PC-9 (cell line): ENCODE data around the gene DNAH14. TPM values are rescaled to one million over a fixed set of nuclear protein-coding genes. Genes with fewer than 3 reads are reported as not detected.
"Not testable (repeated sequence)": the region's sequence is repeated elsewhere in the genome, so short reads cannot be mapped to it uniquely, and the experiment has no call there.

Experiments
- BruUV-seq: library from RNA; stranded (reverse); fragments of 400-500 nt; replicated peaks from 2 replicates; lab custom pipeline; 2021; lab: Mats Ljungman, UMichigan
- CTCF ChIA-PET: fragments of 300-600 bp; sonication (Branson Sonifier 250); formaldehyde crosslinking; loops from one replicate; lab custom pipeline; 2022; ENCODE audit warnings: antibody characterized with exemption; lab: Charles Lee
- POLR2A ChIA-PET: fragments of 300-600 bp; sonication (Branson Sonifier 250); formaldehyde crosslinking; loops from one replicate; lab custom pipeline; 2022; ENCODE audit warnings: antibody characterized with exemption; ENCODE audit not compliant: unreplicated experiment; lab: Charles Lee
- DNase-seq, 2 experiments: peaks; one replicate each; pipeline versions ENCODE4 v3.0.0 to v3.0.0-alpha.2; 2015 to 2022; ENCODE audit warnings: mixed read lengths in 1 of 2
- H2AFZ ChIP-seq: fragments of 200-600 bp; sonication (generic); 2 replicates; pipeline ENCODE4 v1.8.1; 2017; ENCODE audit warnings: antibody characterized with exemption
- H3F3A ChIP-seq: fragments of 200-600 bp; sonication (generic); 2 replicates; pipeline ENCODE4 v1.8.1; 2017; ENCODE audit warnings: antibody characterized with exemption, mild to moderate bottlenecking, low read depth; ENCODE audit not compliant: insufficient read depth
- H3K27ac ChIP-seq: fragments of 200-600 bp; sonication (generic); 2 replicates; pipeline ENCODE4 v1.6.1; 2016; ENCODE audit warnings: mixed run types
- H3K27me3 ChIP-seq: fragments of 200-600 bp; sonication (generic); 2 replicates; pipeline ENCODE4 v1.6.1; 2016; ENCODE audit warnings: low read depth, mixed run types; ENCODE audit not compliant: insufficient read depth
- H3K36me3 ChIP-seq: fragments of 200-600 bp; sonication (generic); 2 replicates; pipeline ENCODE4 v1.6.1; 2016; ENCODE audit warnings: low read depth, mixed run types
- H3K4me1 ChIP-seq: fragments of 200-600 bp; sonication (generic); replicated peaks from 2 replicates; pipeline ENCODE4 v1.6.1; 2016; ENCODE audit warnings: mixed run types; ENCODE audit not compliant: insufficient read depth
- H3K4me2 ChIP-seq: fragments of 200-600 bp; sonication (generic); 2 replicates; pipeline ENCODE4 v1.6.1; 2017; ENCODE audit warnings: mixed run types
- H3K4me3 ChIP-seq: fragments of 200-600 bp; sonication (generic); 2 replicates; pipeline ENCODE4 v1.6.1; 2016; ENCODE audit warnings: mixed run types
- H3K79me2 ChIP-seq: fragments of 200-600 bp; sonication (generic); 2 replicates; pipeline ENCODE4 v1.6.1; 2017; ENCODE audit warnings: low read depth, mixed run types
- H3K9me2 ChIP-seq: fragments of 200-600 bp; sonication (generic); 2 replicates; pipeline ENCODE4 v1.8.1; 2017; ENCODE audit warnings: mild to moderate bottlenecking; ENCODE audit not compliant: insufficient read depth
- H3K9me3 ChIP-seq: fragments of 200-600 bp; sonication (generic); 2 replicates; pipeline ENCODE4 v1.8.1; 2016; ENCODE audit warnings: low read depth; ENCODE audit not compliant: insufficient read depth
- H4K20me1 ChIP-seq: fragments of 200-600 bp; sonication (generic); 2 replicates; pipeline ENCODE4 v1.8.1; 2017; ENCODE audit not compliant: insufficient read depth
- EZH2 ChIP-seq: fragments of 200-600 bp; sonication (generic); IDR thresholded peaks from 2 replicates; pipeline ENCODE4 v1.8.0; 2017; ENCODE audit warnings: antibody characterized with exemption, low read depth
- intact Hi-C: fragments of 100-400 bp; cut with micrococcal nuclease; formaldehyde crosslinking; loops from one replicate; pipeline ENCODE4 v1.10.0; 2022; ENCODE audit not compliant: unreplicated experiment
- total RNA-seq: library from RNA; stranded (reverse); gene quantifications from 2 replicates; pipeline ENCODE4 v1.2.3, GENCODE V29; 2021
- TF ChIP-seq, protein P1 (sequence below): fragments of 200-600 bp; sonication (generic); conservative IDR thresholded peaks from 2 replicates; pipeline ENCODE4 v1.6.1; 2017; ENCODE audit warnings: mixed run types, antibody characterized with exemption, mild to moderate bottlenecking, moderate library complexity

DNAH14 gene
- total RNA-seq, 1 experiment from 2014 or later, result 48.8 TPM

DNA sequence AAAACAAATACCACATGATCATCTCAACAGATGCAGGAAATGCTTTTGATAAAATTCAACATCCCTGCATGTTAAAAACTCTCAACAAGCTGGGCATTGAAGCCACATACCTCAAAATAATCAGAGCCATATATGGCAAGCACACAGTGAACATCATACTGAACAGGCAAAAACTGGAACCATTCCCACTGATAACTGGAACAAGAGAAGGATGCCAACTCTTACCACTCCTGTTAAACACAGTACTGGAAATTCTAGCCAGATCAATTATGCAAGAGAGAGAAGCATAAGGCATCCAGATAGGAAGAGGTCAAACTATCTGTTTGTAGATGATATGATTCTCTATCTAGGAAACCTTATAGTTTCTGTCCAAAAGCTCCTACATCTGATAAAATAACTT lies 91.6 kb downstream of the DNAH14 start:
- Histone ChIP-seq H3K27me3 (no peaks in the 10 kb centered on the region), H2AFZ (no peak overlapping the region)
- BruUV-seq, result no TSS peak

DNA sequence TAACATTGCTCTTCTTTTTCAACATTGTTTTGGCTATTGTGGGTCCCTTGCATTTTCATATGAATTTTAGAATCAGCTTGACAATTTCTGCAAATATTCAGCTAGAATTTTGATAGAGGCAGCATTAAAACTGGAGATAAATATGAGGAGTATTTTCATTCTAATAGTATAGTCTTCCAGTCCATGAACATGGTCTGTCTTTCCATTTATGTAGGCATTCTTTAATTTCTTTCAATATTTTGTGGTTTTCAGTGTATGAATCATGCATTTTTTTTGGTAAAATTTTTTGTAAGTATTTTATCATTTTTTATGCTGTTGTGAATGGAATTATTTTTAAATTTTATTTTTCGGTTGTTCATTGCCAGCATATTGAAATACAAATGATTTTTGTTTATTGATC lies 97.2 kb downstream of the DNAH14 start:
- no peak for TF ChIP-seq EZH2
- TF ChIP-seq, protein P1, sequence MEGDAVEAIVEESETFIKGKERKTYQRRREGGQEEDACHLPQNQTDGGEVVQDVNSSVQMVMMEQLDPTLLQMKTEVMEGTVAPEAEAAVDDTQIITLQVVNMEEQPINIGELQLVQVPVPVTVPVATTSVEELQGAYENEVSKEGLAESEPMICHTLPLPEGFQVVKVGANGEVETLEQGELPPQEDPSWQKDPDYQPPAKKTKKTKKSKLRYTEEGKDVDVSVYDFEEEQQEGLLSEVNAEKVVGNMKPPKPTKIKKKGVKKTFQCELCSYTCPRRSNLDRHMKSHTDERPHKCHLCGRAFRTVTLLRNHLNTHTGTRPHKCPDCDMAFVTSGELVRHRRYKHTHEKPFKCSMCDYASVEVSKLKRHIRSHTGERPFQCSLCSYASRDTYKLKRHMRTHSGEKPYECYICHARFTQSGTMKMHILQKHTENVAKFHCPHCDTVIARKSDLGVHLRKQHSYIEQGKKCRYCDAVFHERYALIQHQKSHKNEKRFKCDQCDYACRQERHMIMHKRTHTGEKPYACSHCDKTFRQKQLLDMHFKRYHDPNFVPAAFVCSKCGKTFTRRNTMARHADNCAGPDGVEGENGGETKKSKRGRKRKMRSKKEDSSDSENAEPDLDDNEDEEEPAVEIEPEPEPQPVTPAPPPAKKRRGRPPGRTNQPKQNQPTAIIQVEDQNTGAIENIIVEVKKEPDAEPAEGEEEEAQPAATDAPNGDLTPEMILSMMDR, result no peak
- BruUV-seq, result no TSS peak
- no peaks in the 10 kb centered on the region for H4K20me1 ChIP-seq
- no peak overlapping the region for H2AFZ ChIP-seq
- no peaks in the 10 kb centered on the region for H3K9me2 ChIP-seq
- intact Hi-C loops, result no loop called here
- CTCF ChIA-PET, result no interaction called here
- H3K79me2 ChIP-seq, result no peaks in the 10 kb centered on the region
- H3K4me1 ChIP-seq, result no peaks in the 10 kb centered on the region
- no peaks in the 10 kb centered on the region for H3F3A ChIP-seq
- no peak overlapping the region for H3K27ac ChIP-seq
- no peak overlapping the region for H3K4me3 ChIP-seq
- H3K36me3 ChIP-seq, result no peaks in the 10 kb centered on the region
- H3K4me2 ChIP-seq, result no peak overlapping the region
- no peaks in the 10 kb centered on the region for H3K27me3 ChIP-seq
- POLR2A ChIA-PET, result no interaction called here
- peaks cover 7% of the 10 kb centered on the region; the same call in 1 of the 2 replicates for H3K9me3 ChIP-seq
- no peak for DNase-seq

More for the DNA sequence above, 91.6 kb downstream of the DNAH14 start:
- Histone ChIP-seq H3K79me2 (no peaks in the 10 kb centered on the region), H3K9me2 (no peaks in the 10 kb centered on the region), H3K4me2 (no peak overlapping the region), H3K36me3 (peaks cover 12% of the 10 kb centered on the region), H3F3A (no peaks in the 10 kb centered on the region), H3K27ac (no peak overlapping the region), H3K9me3 (no peaks in the 10 kb centered on the region; the same call in 1 of the 2 replicates), H3K4me1 (no peaks in the 10 kb centered on the region), H4K20me1 (no peaks in the 10 kb centered on the region), H3K4me3 (no peak overlapping the region)
- intact Hi-C loops, result no loop called here
- DNase-seq, result no peak
- POLR2A ChIA-PET, result no interaction called here
- no peak for TF ChIP-seq EZH2
- TF ChIP-seq, protein P1, result no peak
- CTCF ChIA-PET, result no interaction called here

DNA sequence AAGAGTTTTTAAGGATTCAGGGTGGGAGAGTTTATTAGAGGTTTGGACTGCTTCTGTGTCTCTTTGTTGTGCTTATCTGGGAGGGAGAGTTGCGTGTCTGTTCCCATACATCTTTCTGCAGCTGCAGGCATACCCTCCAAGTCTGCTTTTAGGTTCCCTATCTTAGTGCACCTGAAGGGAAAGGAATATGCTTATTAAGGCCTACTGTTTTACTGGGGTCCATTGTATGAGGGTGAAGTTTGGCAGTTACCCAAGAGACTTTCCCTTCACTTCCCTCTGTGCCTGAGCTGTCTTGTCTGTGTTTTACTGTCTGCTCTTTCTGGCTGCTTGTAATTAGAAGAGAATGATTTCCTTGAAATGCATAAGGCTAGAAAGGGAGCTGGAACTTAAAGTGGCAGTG lies 107.0 kb downstream of the DNAH14 start:
- H3K79me2 ChIP-seq, H3K9me2 ChIP-seq, H3K27ac ChIP-seq, H3K9me3 ChIP-seq, H3K27me3 ChIP-seq, H2AFZ ChIP-seq, H3K36me3 ChIP-seq, CTCF ChIA-PET, H3K4me3 ChIP-seq, H4K20me1 ChIP-seq, DNase-seq, intact Hi-C loops, BruUV-seq, H3K4me2 ChIP-seq, POLR2A ChIA-PET, H3F3A ChIP-seq, H3K4me1 ChIP-seq: not testable (repeated sequence)

DNA sequence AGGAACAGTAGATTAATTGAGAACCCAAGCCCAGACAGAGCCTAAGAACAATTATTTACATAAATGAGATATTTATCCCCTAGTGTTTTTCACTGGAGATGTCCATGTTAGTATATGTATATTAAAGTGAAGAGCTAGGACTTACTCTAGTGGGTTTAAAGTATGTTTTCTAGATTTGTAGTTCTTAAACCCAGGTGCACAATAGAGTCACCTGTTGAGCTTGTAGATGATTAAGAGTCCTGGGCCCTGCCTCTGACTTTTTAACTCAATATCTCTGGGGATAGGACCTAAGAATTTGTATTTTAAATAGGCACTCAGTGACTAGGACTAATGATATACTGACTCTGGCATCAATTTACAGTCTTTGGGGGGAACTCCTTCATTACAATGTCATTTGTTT lies 112.8 kb downstream of the DNAH14 start:
- H3K4me2 ChIP-seq, result no peak overlapping the region
- no peaks in the 10 kb centered on the region for H3K9me2 ChIP-seq
- POLR2A ChIA-PET, result interaction anchor here (0.6 to 0.7 kb wide), 2 partner anchors 85 to 413 kb away, joined by 3 read pairs; no protein-coding TSS in a partner anchor
- no peak for DNase-seq
- no peaks in the 10 kb centered on the region; the same call in 1 of the 2 replicates for H3F3A ChIP-seq
- TF ChIP-seq, protein P1, result no peak
- TF ChIP-seq EZH2, result no peak
- CTCF ChIA-PET, result no interaction called here
- H3K4me3 ChIP-seq, result no peak overlapping the region
- BruUV-seq, result no TSS peak
- H3K9me3 ChIP-seq, result no peaks in the 10 kb centered on the region
- no peaks in the 10 kb centered on the region for H3K4me1 ChIP-seq
- H4K20me1 ChIP-seq, result no peaks in the 10 kb centered on the region
- intact Hi-C loops, result no loop called here
- H2AFZ ChIP-seq, result no peak overlapping the region
- no peaks in the 10 kb centered on the region for H3K36me3 ChIP-seq
- H3K27me3 ChIP-seq, result no peaks in the 10 kb centered on the region
- H3K79me2 ChIP-seq, result no peaks in the 10 kb centered on the region
- H3K27ac ChIP-seq, result no peak overlapping the region
